ENCODE data around the gene RABIF.

RABIF gene

DNA sequence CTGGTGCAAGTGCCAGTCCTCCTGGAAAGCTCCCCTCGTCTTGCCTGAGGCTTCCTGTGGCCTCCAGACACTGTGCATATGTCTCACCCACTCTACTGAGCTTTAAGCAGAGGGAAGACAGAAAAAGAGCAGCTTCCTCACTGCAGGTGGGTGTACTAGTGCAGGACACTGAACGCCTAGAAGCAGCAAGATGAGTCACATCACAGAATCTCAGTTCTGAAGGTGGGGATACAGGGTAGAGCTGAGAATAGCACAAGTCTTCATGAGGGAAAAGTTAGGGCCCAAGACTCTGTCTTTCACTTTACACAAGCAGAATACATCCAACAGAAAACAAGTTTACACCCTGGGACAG is 40.8 kb downstream of the RABIF start:
- TF ChIP-seq, protein P1, sequence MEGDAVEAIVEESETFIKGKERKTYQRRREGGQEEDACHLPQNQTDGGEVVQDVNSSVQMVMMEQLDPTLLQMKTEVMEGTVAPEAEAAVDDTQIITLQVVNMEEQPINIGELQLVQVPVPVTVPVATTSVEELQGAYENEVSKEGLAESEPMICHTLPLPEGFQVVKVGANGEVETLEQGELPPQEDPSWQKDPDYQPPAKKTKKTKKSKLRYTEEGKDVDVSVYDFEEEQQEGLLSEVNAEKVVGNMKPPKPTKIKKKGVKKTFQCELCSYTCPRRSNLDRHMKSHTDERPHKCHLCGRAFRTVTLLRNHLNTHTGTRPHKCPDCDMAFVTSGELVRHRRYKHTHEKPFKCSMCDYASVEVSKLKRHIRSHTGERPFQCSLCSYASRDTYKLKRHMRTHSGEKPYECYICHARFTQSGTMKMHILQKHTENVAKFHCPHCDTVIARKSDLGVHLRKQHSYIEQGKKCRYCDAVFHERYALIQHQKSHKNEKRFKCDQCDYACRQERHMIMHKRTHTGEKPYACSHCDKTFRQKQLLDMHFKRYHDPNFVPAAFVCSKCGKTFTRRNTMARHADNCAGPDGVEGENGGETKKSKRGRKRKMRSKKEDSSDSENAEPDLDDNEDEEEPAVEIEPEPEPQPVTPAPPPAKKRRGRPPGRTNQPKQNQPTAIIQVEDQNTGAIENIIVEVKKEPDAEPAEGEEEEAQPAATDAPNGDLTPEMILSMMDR (IDR thresholded peaks at IDR 0.05; ENCODE audit: control insufficient read depth, extremely low read depth, insufficient read depth) = no peak
- no peak for DNase-seq (ENCODE audit: low read depth)

DNA sequence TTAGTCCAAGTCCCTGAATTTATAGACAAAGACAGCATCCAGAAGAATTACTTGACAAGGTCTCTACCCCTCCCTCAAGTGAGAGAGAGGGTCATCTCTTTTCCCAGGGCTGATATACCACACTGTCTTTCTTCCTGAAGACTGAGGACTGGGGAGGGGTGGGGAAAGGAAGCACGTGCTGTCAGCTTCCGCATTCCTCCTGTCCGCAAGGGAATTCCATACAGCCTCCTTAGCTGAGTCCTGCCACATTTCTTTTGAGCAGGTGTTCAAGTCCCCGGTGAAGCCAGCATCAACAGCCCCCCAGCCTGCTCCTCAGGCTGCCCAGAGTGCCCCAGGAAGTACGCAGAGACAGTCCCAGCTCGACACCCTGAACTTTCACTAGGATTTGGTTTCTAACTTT is 44.0 kb downstream of the RABIF start:
- no peak overlapping the region for H3K4me3 ChIP-seq (ENCODE audit: low read depth, low read length)
- no peak for DNase-seq (ENCODE audit: low read depth)
- TF ChIP-seq, protein P1 (IDR thresholded peaks at IDR 0.05; ENCODE audit: control insufficient read depth, extremely low read depth, insufficient read depth) = no peak

More for the DNA sequence above, 40.8 kb downstream of the RABIF start:
- no peak overlapping the region for H3K4me3 ChIP-seq (ENCODE audit: low read depth, low read length)

DNA sequence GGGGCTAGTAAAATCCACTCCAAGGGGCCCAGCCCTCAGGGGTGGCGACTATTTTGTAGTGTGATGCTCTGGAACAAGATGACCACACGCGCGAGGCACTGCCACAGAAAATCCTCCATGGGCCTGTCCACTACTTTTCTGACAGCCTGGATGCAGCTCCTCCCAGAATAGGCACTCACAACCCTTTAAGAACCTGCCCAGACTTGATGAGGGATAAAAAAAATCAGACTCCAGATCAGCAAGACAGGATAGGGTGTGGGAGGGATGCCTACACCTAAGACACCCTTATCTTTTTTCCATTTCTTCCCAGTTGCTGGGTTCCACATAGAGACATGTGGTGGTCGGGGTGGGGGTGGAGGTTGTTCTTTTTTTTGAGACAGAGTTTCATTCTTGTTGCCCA is 44.7 kb downstream of the RABIF start:
- no peak for DNase-seq (ENCODE audit: low read depth)
- TF ChIP-seq, protein P1 (IDR thresholded peaks at IDR 0.05; ENCODE audit: control insufficient read depth, extremely low read depth, insufficient read depth) = no peak
- H3K4me3 ChIP-seq (ENCODE audit: low read depth, low read length) = no peak overlapping the region

DNA sequence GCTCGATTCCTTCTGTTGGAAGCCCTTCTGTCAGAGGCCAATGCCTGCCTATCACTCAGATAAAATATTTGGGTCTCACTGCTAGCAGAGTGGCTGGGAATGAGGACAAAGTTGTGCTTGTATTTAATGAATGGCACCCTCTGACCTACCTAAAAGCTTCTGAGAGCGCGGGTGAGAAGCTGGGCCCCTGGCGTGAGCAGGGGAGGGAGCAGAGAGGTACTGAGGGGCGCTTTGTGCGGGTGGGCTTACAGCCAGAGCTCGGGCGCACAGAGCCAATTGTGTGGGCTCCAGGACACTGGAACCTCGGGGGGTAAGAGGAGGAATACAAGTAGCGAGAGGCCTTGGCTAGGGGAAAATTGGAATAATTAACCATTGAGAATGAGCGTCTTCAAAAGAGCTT is 45.9 kb downstream of the RABIF start:
- TF ChIP-seq, protein P1 (IDR thresholded peaks at IDR 0.05; ENCODE audit: control insufficient read depth, extremely low read depth, insufficient read depth) = no peak
- H3K4me3 ChIP-seq (ENCODE audit: low read depth, low read length) = no peak overlapping the region
- no peak for DNase-seq (ENCODE audit: low read depth)

DNA sequence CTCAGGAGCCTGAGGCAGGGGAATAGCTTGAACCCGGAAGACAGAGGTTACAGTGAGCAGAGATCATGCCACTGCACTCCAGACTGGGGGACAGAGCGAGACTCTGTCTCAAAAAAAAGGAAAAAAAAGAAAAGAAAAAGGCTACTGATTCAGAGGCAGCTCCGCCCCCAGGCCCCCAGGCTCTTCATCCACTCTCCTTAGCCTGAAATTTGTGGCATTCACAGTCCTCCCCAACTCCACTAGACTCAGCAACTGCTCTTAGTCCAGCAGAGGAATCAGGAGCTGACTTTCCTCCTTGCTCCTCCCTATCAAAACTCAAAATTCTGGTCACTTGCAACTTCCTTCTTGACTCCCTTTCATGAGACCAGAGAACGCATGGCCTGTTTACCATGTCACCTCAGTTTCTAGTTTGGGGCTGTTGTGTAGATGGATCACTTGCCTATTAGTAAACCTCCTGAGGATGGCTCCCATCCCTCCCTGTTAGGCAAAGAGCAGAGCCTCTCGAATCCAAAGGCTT is 51.1 kb downstream of the RABIF start:
- DNase-seq (ENCODE audit: low read depth) = no peak
- no peak overlapping the region for H3K4me3 ChIP-seq (ENCODE audit: low read depth, low read length)
- TF ChIP-seq, protein P1 (IDR thresholded peaks at IDR 0.05; ENCODE audit: control insufficient read depth, extremely low read depth, insufficient read depth) = no peak

DNA sequence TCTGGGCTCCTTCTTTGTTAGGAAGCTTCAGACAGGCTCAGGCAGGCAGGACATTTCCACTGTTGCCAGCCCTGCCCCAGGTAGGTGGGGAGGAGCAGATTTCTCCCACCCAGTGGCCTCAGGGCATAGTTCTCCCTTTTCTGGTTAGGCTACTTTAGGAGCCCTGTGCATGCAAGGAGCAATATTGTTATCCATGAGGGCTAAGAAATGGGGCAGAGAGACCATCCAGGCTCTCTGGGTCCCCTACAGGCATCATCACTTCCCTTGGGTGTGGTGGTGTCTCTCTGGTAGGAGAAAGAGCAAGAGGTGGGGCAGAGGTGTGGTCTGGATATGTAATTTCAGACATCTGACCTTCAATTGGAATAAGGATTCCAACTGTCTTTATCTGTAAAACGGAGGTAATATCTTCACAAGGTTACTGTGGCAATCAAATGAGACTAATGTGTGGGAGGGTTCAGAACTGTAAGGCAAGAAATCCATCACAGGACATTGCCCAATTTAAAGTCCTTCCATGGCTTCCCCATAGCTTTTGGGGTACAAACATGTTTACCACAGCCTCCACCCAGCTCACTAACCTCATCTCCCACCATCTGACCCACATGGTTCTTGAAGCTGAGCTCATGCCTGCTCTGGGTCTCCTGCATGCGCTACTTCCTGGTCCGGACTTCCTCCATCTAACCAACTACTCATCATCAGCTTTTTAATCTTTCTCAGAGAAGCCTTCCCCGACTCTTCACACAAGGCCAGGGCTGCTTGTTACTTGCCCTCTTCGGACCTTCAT is 52.1 kb downstream of the RABIF start:
- TF ChIP-seq, protein P1 (IDR thresholded peaks at IDR 0.05; ENCODE audit: control insufficient read depth, extremely low read depth, insufficient read depth) = no peak
- DNase-seq (ENCODE audit: low read depth) = no peak
- H3K4me3 ChIP-seq (ENCODE audit: low read depth, low read length) = no peak overlapping the region
